PC-9 (cell line): ENCODE results near the gene TEC. TPM values are rescaled to one million over a fixed set of nuclear protein-coding genes. Genes with fewer than 3 reads are reported as not detected.
"Not testable (repeated sequence)": the region's sequence is repeated elsewhere in the genome, so short reads cannot be mapped to it uniquely, and the experiment has no call there.

Source experiments
- BruUV-seq: library from RNA; stranded (reverse); fragments of 400-500 nt; replicated peaks from 2 replicates; lab custom pipeline; 2021; lab: Mats Ljungman, UMichigan
- CTCF ChIA-PET: fragments of 300-600 bp; sonication (Branson Sonifier 250); formaldehyde crosslinking; loops from one replicate; lab custom pipeline; 2022; ENCODE audit warnings: antibody characterized with exemption; lab: Charles Lee
- POLR2A ChIA-PET: fragments of 300-600 bp; sonication (Branson Sonifier 250); formaldehyde crosslinking; loops from one replicate; lab custom pipeline; 2022; ENCODE audit warnings: antibody characterized with exemption; ENCODE audit not compliant: unreplicated experiment; lab: Charles Lee
- DNase-seq, 2 experiments: peaks; one replicate each; pipeline versions ENCODE4 v3.0.0 to v3.0.0-alpha.2; 2015 to 2022; ENCODE audit warnings: mixed read lengths in 1 of 2
- H2AFZ ChIP-seq: fragments of 200-600 bp; sonication (generic); 2 replicates; pipeline ENCODE4 v1.8.1; 2017; ENCODE audit warnings: antibody characterized with exemption
- H3F3A ChIP-seq: fragments of 200-600 bp; sonication (generic); 2 replicates; pipeline ENCODE4 v1.8.1; 2017; ENCODE audit warnings: antibody characterized with exemption, mild to moderate bottlenecking, low read depth; ENCODE audit not compliant: insufficient read depth
- H3K27ac ChIP-seq: fragments of 200-600 bp; sonication (generic); 2 replicates; pipeline ENCODE4 v1.6.1; 2016; ENCODE audit warnings: mixed run types
- H3K27me3 ChIP-seq: fragments of 200-600 bp; sonication (generic); 2 replicates; pipeline ENCODE4 v1.6.1; 2016; ENCODE audit warnings: low read depth, mixed run types; ENCODE audit not compliant: insufficient read depth
- H3K36me3 ChIP-seq: fragments of 200-600 bp; sonication (generic); 2 replicates; pipeline ENCODE4 v1.6.1; 2016; ENCODE audit warnings: low read depth, mixed run types
- H3K4me1 ChIP-seq: fragments of 200-600 bp; sonication (generic); replicated peaks from 2 replicates; pipeline ENCODE4 v1.6.1; 2016; ENCODE audit warnings: mixed run types; ENCODE audit not compliant: insufficient read depth
- H3K4me2 ChIP-seq: fragments of 200-600 bp; sonication (generic); 2 replicates; pipeline ENCODE4 v1.6.1; 2017; ENCODE audit warnings: mixed run types
- H3K4me3 ChIP-seq: fragments of 200-600 bp; sonication (generic); 2 replicates; pipeline ENCODE4 v1.6.1; 2016; ENCODE audit warnings: mixed run types
- H3K79me2 ChIP-seq: fragments of 200-600 bp; sonication (generic); 2 replicates; pipeline ENCODE4 v1.6.1; 2017; ENCODE audit warnings: low read depth, mixed run types
- H3K9me2 ChIP-seq: fragments of 200-600 bp; sonication (generic); 2 replicates; pipeline ENCODE4 v1.8.1; 2017; ENCODE audit warnings: mild to moderate bottlenecking; ENCODE audit not compliant: insufficient read depth
- H3K9me3 ChIP-seq: fragments of 200-600 bp; sonication (generic); 2 replicates; pipeline ENCODE4 v1.8.1; 2016; ENCODE audit warnings: low read depth; ENCODE audit not compliant: insufficient read depth
- H4K20me1 ChIP-seq: fragments of 200-600 bp; sonication (generic); 2 replicates; pipeline ENCODE4 v1.8.1; 2017; ENCODE audit not compliant: insufficient read depth
- CTCF ChIP-seq: fragments of 200-600 bp; sonication (generic); conservative IDR thresholded peaks from 2 replicates; pipeline ENCODE4 v1.6.1; 2017; ENCODE audit warnings: mixed run types, antibody characterized with exemption, mild to moderate bottlenecking, moderate library complexity
- EZH2 ChIP-seq: fragments of 200-600 bp; sonication (generic); IDR thresholded peaks from 2 replicates; pipeline ENCODE4 v1.8.0; 2017; ENCODE audit warnings: antibody characterized with exemption, low read depth
- intact Hi-C: fragments of 100-400 bp; cut with micrococcal nuclease; formaldehyde crosslinking; loops from one replicate; pipeline ENCODE4 v1.10.0; 2022; ENCODE audit not compliant: unreplicated experiment
- total RNA-seq: library from RNA; stranded (reverse); gene quantifications from 2 replicates; pipeline ENCODE4 v1.2.3, GENCODE V29; 2021

Gene TEC
- total RNA-seq, 1 experiment from 2014 or later = 6.2 TPM

GRCh38 chr4:48188390-48188789, 81.2 kb downstream of the TEC start:
- TF ChIP-seq CTCF (no peak), EZH2 (no peak)
- H4K20me1 ChIP-seq = no peaks in the 10 kb centered on the region
- H3K4me3 ChIP-seq = no peak overlapping the region
- no peaks in the 10 kb centered on the region for H3F3A ChIP-seq
- no peak overlapping the region for H2AFZ ChIP-seq
- H3K27ac ChIP-seq = no peak overlapping the region
- no peaks in the 10 kb centered on the region for H3K4me1 ChIP-seq
- no peak overlapping the region for H3K4me2 ChIP-seq
- no peaks in the 10 kb centered on the region for H3K79me2 ChIP-seq
- no TSS peak for BruUV-seq
- no peaks in the 10 kb centered on the region for H3K27me3 ChIP-seq
- no peak for DNase-seq
- no peaks in the 10 kb centered on the region for H3K9me2 ChIP-seq
- H3K9me3 ChIP-seq = no peaks in the 10 kb centered on the region
- intact Hi-C loops = no loop called here
- ChIA-PET CTCF (no interaction called here), POLR2A (no interaction called here)
- H3K36me3 ChIP-seq = no peaks in the 10 kb centered on the region

GRCh38 chr4:48187813-48188212, 81.8 kb downstream of the TEC start:
- intact Hi-C loops = no loop called here
- Histone ChIP-seq H3K9me2 (no peaks in the 10 kb centered on the region), H3K4me3 (no peak overlapping the region), H3K4me2 (no peak overlapping the region), H2AFZ (no peak overlapping the region), H4K20me1 (no peaks in the 10 kb centered on the region), H3K27ac (no peak overlapping the region), H3K9me3 (no peaks in the 10 kb centered on the region), H3K4me1 (no peaks in the 10 kb centered on the region), H3K27me3 (no peaks in the 10 kb centered on the region), H3K79me2 (no peaks in the 10 kb centered on the region), H3K36me3 (no peaks in the 10 kb centered on the region), H3F3A (no peaks in the 10 kb centered on the region)
- no TSS peak for BruUV-seq
- CTCF ChIA-PET = no interaction called here
- TF ChIP-seq CTCF (no peak), EZH2 (no peak)
- POLR2A ChIA-PET = no interaction called here
- DNase-seq = no peak

- H3K79me2 ChIP-seq, H3K9me2 ChIP-seq, H3K9me3 ChIP-seq, H3K4me3 ChIP-seq, H3F3A ChIP-seq, H4K20me1 ChIP-seq, BruUV-seq, H3K27ac ChIP-seq, intact Hi-C loops, H3K27me3 ChIP-seq, CTCF ChIA-PET, DNase-seq, H3K4me1 ChIP-seq, H3K4me2 ChIP-seq, H2AFZ ChIP-seq, POLR2A ChIA-PET, H3K36me3 ChIP-seq: not testable (repeated sequence)
Observed at GRCh38 chr4:48187066-48187465, 82.6 kb downstream of the TEC start.

GRCh38 chr4:48186394-48186793, 83.2 kb downstream of the TEC start:
- BruUV-seq, DNase-seq: not testable (repeated sequence)

More at GRCh38 chr4:48186394-48186793, 83.2 kb downstream of the TEC start:
- H3K4me1 ChIP-seq, H3K36me3 ChIP-seq, H3K4me3 ChIP-seq, H2AFZ ChIP-seq, CTCF ChIA-PET, H3K27me3 ChIP-seq, H3K9me2 ChIP-seq, H3K79me2 ChIP-seq, POLR2A ChIA-PET, H3F3A ChIP-seq, H3K4me2 ChIP-seq, H4K20me1 ChIP-seq, H3K9me3 ChIP-seq, H3K27ac ChIP-seq, intact Hi-C loops: not testable (repeated sequence)
